ENCODE results near the gene PTPRC. TPM values are rescaled to one million over a fixed set of nuclear protein-coding genes. Genes with fewer than 3 reads are reported as not detected.

The PTPRC gene
- polyA plus RNA-seq, 4 donors = 1.6 to 17.4 (median 5.3) TPM

DNA sequence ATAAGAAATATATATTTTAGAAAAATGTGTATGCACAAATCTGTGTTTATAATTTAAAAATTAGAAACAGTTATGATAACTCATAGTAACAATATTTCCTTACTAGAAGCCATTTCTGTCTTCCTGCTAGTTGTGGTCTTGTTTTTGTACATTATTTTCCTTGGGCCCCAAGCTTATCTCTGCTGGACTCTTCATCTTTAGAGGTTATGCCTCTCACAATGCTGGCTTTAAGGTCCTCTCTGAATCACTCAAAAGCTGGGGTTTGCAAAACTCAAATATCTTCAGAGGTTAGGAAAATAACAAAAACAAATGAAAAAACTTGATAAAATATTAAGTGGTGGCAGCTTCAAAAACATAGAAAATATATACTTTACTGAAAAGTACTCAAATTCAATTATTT lies 133.8 kb downstream of the PTPRC start:
- Histone ChIP-seq H3K27ac (ENCODE audit: low read depth in 1 of 3, low read length in 2 of 3) (no peak overlapping the region), H3K27me3 (ENCODE audit: control insufficient read depth in 3 of 3, insufficient read depth in 3 of 3, low read length in 3 of 3) (no peaks in the 10 kb centered on the region), H3K4me1 (ENCODE audit: control insufficient read depth in 3 of 3, insufficient read depth in 2 of 3, low read depth in 1 of 3, low read length in 2 of 3) (no peaks in the 10 kb centered on the region), H3K4me3 (ENCODE audit: low read depth in 1 of 3, low read length in 3 of 3) (no peak overlapping the region), H3K9me3 (ENCODE audit: control insufficient read depth in 2 of 2, insufficient read depth in 1 of 2, low read depth in 1 of 2, low read length in 1 of 2) (no peaks in the 10 kb centered on the region), H3K36me3 (ENCODE audit: control insufficient read depth in 3 of 3, insufficient read depth in 2 of 3, low read depth in 1 of 3, low read length in 3 of 3) (no peaks in the 10 kb centered on the region)
- no peak for DNase-seq
- FAIRE-seq = no peak

DNA sequence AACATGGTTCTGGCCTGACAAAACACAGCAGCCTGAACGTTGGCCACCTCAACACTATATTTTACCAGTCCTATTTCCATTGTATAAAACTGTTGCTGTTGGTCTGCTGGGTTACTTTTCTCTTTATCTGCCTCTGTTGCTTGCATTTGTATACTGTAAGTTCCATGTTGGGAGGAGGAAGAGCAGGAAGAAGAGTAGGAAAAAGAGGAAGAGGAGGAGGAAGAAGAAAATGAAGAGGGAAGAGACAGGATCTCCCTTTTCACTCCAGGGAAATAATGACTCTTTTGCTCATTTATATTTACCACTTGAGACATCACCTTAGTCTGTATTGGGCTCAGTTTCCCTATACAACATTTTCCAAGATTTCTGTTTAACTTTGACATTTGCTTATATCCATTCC lies 134.2 kb downstream of the PTPRC start:
- Histone ChIP-seq H3K36me3 (ENCODE audit: control insufficient read depth in 3 of 3, insufficient read depth in 2 of 3, low read depth in 1 of 3, low read length in 3 of 3) (no peaks in the 10 kb centered on the region), H3K9me3 (ENCODE audit: control insufficient read depth in 2 of 2, insufficient read depth in 1 of 2, low read depth in 1 of 2, low read length in 1 of 2) (no peaks in the 10 kb centered on the region), H3K27me3 (ENCODE audit: control insufficient read depth in 3 of 3, insufficient read depth in 3 of 3, low read length in 3 of 3) (no peaks in the 10 kb centered on the region), H3K27ac (ENCODE audit: low read depth in 1 of 3, low read length in 2 of 3) (no peak overlapping the region), H3K4me3 (ENCODE audit: low read depth in 1 of 3, low read length in 3 of 3) (no peak overlapping the region), H3K4me1 (ENCODE audit: control insufficient read depth in 3 of 3, insufficient read depth in 2 of 3, low read depth in 1 of 3, low read length in 2 of 3) (no peaks in the 10 kb centered on the region)
- 32 to 78% (median 61%) methylated on average over 1 of the region's 1 CpG for WGBS, 3 donors
- no peak for DNase-seq
- no peak for FAIRE-seq

DNA sequence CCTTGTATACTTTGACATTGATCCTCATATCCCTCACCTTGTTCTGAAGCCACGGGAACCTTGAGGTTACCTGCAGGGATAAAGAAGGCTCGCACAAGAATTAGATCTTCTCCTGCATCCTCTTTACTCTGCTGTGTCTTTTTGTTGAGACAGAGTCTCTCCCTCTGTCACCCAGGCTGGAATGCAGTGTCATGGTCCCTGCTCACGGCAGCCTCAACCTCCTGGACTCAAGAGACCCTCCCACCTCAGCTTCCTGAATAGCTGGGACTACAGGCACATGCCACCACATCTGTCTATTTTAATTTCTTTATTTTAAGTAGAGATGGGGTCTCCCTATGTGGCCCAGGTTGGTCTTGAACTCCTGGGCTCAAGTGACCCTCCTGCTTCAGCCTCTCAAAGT lies 134.7 kb downstream of the PTPRC start:
- H3K36me3 ChIP-seq (ENCODE audit: control insufficient read depth in 3 of 3, insufficient read depth in 2 of 3, low read depth in 1 of 3, low read length in 3 of 3) = no peaks in the 10 kb centered on the region
- no peak overlapping the region for H3K4me3 ChIP-seq (ENCODE audit: low read depth in 1 of 3, low read length in 3 of 3)
- no peaks in the 10 kb centered on the region for H3K27me3 ChIP-seq (ENCODE audit: control insufficient read depth in 3 of 3, insufficient read depth in 3 of 3, low read length in 3 of 3)
- no peaks in the 10 kb centered on the region for H3K4me1 ChIP-seq (ENCODE audit: control insufficient read depth in 3 of 3, insufficient read depth in 2 of 3, low read depth in 1 of 3, low read length in 2 of 3)
- FAIRE-seq = no peak
- H3K9me3 ChIP-seq (ENCODE audit: control insufficient read depth in 2 of 2, insufficient read depth in 1 of 2, low read depth in 1 of 2, low read length in 1 of 2) = no peaks in the 10 kb centered on the region
- 65 to 89% (median 84%) methylated on average over 3 of the region's 3 CpGs for whole genome bisulfite sequencing, 3 donors
- no peak for DNase-seq
- no peak overlapping the region for H3K27ac ChIP-seq (ENCODE audit: low read depth in 1 of 3, low read length in 2 of 3)

DNA sequence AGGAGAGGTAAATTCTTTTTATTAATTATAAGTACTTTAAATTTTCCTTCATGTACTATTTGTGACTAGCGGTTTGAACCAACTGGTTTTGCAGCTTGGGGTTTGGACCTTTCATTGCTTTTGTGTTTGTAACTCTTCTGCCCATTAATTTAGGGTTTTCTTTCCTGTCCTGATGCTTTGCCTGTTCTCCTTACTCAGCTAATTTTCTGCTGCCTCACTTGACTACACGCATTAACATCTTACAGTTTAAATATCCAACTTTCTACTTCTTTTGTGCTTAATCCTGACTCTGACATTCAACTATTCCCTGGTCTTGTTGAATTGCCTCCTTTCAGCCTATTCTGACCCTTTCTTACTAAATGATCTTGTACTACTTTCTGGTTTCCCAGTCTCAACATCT lies 135.6 kb downstream of the PTPRC start:
- no peak overlapping the region for H3K27ac ChIP-seq (ENCODE audit: low read depth in 1 of 3, low read length in 2 of 3)

DNA sequence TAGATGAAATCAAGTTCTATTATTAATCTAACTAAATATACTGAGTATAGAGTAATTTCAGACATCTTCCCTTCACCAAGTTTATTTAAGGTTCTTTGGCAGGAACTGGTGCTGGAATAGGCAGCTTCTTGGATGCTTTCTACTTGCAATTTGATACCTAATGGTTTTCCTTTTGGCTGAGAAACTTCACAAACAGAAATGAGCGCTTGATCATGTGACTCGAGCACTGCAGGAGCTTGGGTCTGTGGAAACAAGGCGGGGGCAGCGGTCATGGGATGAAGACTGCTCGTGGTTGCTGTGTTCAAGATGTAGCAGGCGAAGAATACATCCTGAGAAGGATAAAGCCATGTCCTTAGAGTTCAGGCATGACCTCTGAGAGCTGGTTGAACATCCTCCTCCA lies 136.8 kb downstream of the PTPRC start:
- Histone ChIP-seq H3K4me1 (ENCODE audit: control insufficient read depth in 3 of 3, insufficient read depth in 2 of 3, low read depth in 1 of 3, low read length in 2 of 3) (no peaks in the 10 kb centered on the region), H3K36me3 (ENCODE audit: control insufficient read depth in 3 of 3, insufficient read depth in 2 of 3, low read depth in 1 of 3, low read length in 3 of 3) (no peaks in the 10 kb centered on the region), H3K9me3 (ENCODE audit: control insufficient read depth in 2 of 2, insufficient read depth in 1 of 2, low read depth in 1 of 2, low read length in 1 of 2) (no peaks in the 10 kb centered on the region), H3K4me3 (ENCODE audit: low read depth in 1 of 3, low read length in 3 of 3) (no peak overlapping the region), H3K27me3 (ENCODE audit: control insufficient read depth in 3 of 3, insufficient read depth in 3 of 3, low read length in 3 of 3) (no peaks in the 10 kb centered on the region), H3K27ac (ENCODE audit: low read depth in 1 of 3, low read length in 2 of 3) (peak overlapping the region in 1 of 3 donors; percentile 36)
- DNase-seq = no peak
- WGBS, 3 donors = 86 to 94% (median 88%) methylated on average over 6 of the region's 6 CpGs
- FAIRE-seq = no peak

More for the DNA sequence above, 135.6 kb downstream of the PTPRC start:
- H3K4me3 ChIP-seq (ENCODE audit: low read depth in 1 of 3, low read length in 3 of 3) = no peak overlapping the region
- no peaks in the 10 kb centered on the region for H3K9me3 ChIP-seq (ENCODE audit: control insufficient read depth in 2 of 2, insufficient read depth in 1 of 2, low read depth in 1 of 2, low read length in 1 of 2)
- no peaks in the 10 kb centered on the region for H3K27me3 ChIP-seq (ENCODE audit: control insufficient read depth in 3 of 3, insufficient read depth in 3 of 3, low read length in 3 of 3)
- 87 to 94% (median 91%) methylated on average over 2 of the region's 2 CpGs for WGBS, 3 donors
- DNase-seq (no peak), FAIRE-seq (no peak)
- H3K4me1 ChIP-seq (ENCODE audit: control insufficient read depth in 3 of 3, insufficient read depth in 2 of 3, low read depth in 1 of 3, low read length in 2 of 3) = no peaks in the 10 kb centered on the region
- no peaks in the 10 kb centered on the region for H3K36me3 ChIP-seq (ENCODE audit: control insufficient read depth in 3 of 3, insufficient read depth in 2 of 3, low read depth in 1 of 3, low read length in 3 of 3)

DNA sequence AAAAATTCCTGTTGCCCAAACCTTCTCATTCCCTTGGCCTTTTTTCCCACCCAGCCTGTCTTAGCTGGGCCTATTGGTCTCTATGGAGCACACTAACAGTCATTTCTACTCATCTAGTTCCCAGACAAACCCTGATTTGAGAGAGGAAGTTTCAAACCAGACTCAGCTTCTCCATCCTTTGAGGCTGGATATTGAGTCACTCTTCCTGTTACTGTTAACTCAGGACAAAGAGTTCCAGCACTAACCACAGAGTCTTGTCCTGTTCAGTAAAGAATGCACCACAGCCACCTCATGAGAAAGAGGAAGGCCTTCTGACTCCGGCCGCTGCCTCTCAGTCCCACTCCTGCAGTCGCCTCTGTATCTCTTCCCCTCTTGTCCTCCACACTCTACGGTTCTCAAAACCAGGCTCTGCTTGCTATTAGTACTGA lies 137.8 kb downstream of the PTPRC start:
- Histone ChIP-seq H3K27me3 (ENCODE audit: control insufficient read depth in 3 of 3, insufficient read depth in 3 of 3, low read length in 3 of 3) (no peaks in the 10 kb centered on the region), H3K4me1 (ENCODE audit: control insufficient read depth in 3 of 3, insufficient read depth in 2 of 3, low read depth in 1 of 3, low read length in 2 of 3) (no peaks in the 10 kb centered on the region), H3K27ac (ENCODE audit: low read depth in 1 of 3, low read length in 2 of 3) (peak overlapping the region in 1 of 3 donors; percentile 18), H3K36me3 (ENCODE audit: control insufficient read depth in 3 of 3, insufficient read depth in 2 of 3, low read depth in 1 of 3, low read length in 3 of 3) (no peaks in the 10 kb centered on the region), H3K4me3 (ENCODE audit: low read depth in 1 of 3, low read length in 3 of 3) (no peak overlapping the region), H3K9me3 (ENCODE audit: control insufficient read depth in 2 of 2, insufficient read depth in 1 of 2, low read depth in 1 of 2, low read length in 1 of 2) (no peaks in the 10 kb centered on the region)
- 71 to 84% (median 76%) methylated on average over 4 of the region's 4 CpGs for WGBS, 3 donors
- DNase-seq (peak in 1 of 2 donors; percentile 13), FAIRE-seq (no peak)

DNA sequence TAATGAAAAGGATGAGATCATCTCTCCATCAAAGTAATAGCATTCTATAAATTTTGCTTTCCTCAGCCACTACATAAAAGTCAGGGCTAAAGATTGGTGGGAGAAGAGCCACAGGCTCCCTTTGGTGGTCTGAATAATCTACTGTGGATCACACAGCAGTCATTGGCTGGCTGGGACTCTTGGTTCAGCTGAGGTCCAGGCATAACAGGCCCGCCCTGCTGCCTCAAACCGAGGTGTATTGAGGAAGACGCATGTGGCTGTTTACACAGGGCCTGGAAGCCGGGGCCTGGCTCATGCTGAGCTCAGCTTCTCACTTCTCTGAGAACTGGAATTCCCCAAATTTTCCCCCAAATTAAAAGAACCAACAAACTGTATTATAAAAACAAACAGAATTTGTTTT lies 139.2 kb downstream of the PTPRC start:
- Histone ChIP-seq H3K4me3 (ENCODE audit: low read depth in 1 of 3, low read length in 3 of 3) (no peak overlapping the region), H3K27me3 (ENCODE audit: control insufficient read depth in 3 of 3, insufficient read depth in 3 of 3, low read length in 3 of 3) (no peaks in the 10 kb centered on the region), H3K4me1 (ENCODE audit: control insufficient read depth in 3 of 3, insufficient read depth in 2 of 3, low read depth in 1 of 3, low read length in 2 of 3) (no peaks in the 10 kb centered on the region), H3K36me3 (ENCODE audit: control insufficient read depth in 3 of 3, insufficient read depth in 2 of 3, low read depth in 1 of 3, low read length in 3 of 3) (no peaks in the 10 kb centered on the region), H3K9me3 (ENCODE audit: control insufficient read depth in 2 of 2, insufficient read depth in 1 of 2, low read depth in 1 of 2, low read length in 1 of 2) (no peaks in the 10 kb centered on the region), H3K27ac (ENCODE audit: low read depth in 1 of 3, low read length in 2 of 3) (peak overlapping the region in 1 of 3 donors; percentile 41)
- no peak for DNase-seq
- no peak for FAIRE-seq
- WGBS, 3 donors = 59 to 77% (median 72%) methylated on average over 4 of the region's 4 CpGs

DNA sequence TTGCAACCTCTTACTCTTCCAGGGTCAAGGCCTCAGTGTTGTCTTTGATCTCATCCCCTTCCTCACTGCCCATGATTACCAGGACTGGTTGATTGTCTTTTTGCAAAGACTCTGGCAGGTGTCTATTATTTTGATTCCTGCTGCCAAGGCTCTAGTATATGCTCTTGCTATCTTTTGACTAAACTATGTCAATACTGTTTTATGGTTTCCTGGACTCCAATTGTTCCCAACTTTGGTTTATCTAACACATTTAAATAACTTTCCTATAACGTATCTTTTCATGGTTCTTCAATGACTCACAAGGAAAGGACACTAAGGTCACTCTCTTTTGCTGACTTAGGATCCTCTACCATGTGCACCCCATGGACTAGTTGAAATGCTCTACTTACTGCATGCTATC lies 141.5 kb downstream of the PTPRC start:
- Histone ChIP-seq H3K27ac (ENCODE audit: low read depth in 1 of 3, low read length in 2 of 3) (no peak overlapping the region), H3K27me3 (ENCODE audit: control insufficient read depth in 3 of 3, insufficient read depth in 3 of 3, low read length in 3 of 3) (no peaks in the 10 kb centered on the region), H3K9me3 (ENCODE audit: control insufficient read depth in 2 of 2, insufficient read depth in 1 of 2, low read depth in 1 of 2, low read length in 1 of 2) (no peaks in the 10 kb centered on the region), H3K4me3 (ENCODE audit: low read depth in 1 of 3, low read length in 3 of 3) (no peak overlapping the region), H3K4me1 (ENCODE audit: control insufficient read depth in 3 of 3, insufficient read depth in 2 of 3, low read depth in 1 of 3, low read length in 2 of 3) (no peaks in the 10 kb centered on the region), H3K36me3 (ENCODE audit: control insufficient read depth in 3 of 3, insufficient read depth in 2 of 3, low read depth in 1 of 3, low read length in 3 of 3) (no peaks in the 10 kb centered on the region)
- 26 to 51% (median 32%) methylated on average over 1 of the region's 1 CpG for WGBS, 3 donors
- no peak for DNase-seq
- FAIRE-seq = no peak

DNA sequence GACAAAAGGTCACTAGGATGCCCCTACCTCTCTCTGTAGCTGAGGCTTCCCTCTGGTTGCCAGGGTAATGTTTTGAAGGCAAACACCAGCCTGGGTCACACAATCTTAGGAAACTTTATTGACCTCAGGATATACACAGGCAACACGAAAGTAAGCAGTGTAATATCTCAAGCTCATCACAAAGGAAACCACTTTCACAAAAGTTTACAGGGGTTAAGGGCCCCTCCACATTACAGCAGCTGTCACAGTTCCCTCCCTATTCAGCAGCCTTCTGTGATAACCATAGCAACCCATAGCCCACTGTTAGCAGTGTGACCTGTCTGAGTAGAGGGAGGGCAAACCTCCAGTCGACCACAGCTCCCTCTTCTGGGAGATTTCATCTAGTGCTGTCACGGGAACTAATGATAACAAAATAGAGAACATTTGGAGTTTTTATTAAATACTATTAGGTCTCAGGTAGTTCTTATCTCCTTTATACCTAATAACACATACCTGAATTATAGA lies 149.8 kb downstream of the PTPRC start:
- no peaks in the 10 kb centered on the region for H3K4me1 ChIP-seq (ENCODE audit: control insufficient read depth in 3 of 3, insufficient read depth in 2 of 3, low read depth in 1 of 3, low read length in 2 of 3)
- H3K27ac ChIP-seq (ENCODE audit: low read depth in 1 of 3, low read length in 2 of 3) = no peak overlapping the region
- no peak overlapping the region for H3K4me3 ChIP-seq (ENCODE audit: low read depth in 1 of 3, low read length in 3 of 3)
- FAIRE-seq (no peak), DNase-seq (peak in 1 of 2 donors; percentile 5)
- 9 to 26% (median 15%) methylated on average over 3 of the region's 3 CpGs for WGBS, 3 donors
- H3K36me3 ChIP-seq (ENCODE audit: control insufficient read depth in 3 of 3, insufficient read depth in 2 of 3, low read depth in 1 of 3, low read length in 3 of 3) = no peaks in the 10 kb centered on the region
- H3K9me3 ChIP-seq (ENCODE audit: control insufficient read depth in 2 of 2, insufficient read depth in 1 of 2, low read depth in 1 of 2, low read length in 1 of 2) = no peaks in the 10 kb centered on the region
- no peaks in the 10 kb centered on the region for H3K27me3 ChIP-seq (ENCODE audit: control insufficient read depth in 3 of 3, insufficient read depth in 3 of 3, low read length in 3 of 3)

Measured in small intestine (tissue), 7 donors.